GM23338 (cell line): ENCODE data around the gene PPP1R12A. TPM values are rescaled to one million over a fixed set of nuclear protein-coding genes. Genes with fewer than 3 reads are reported as not detected.

Experiments
- ATAC-seq: fragments of 200-7000 bp; cut with Tn5 transposase; 3 replicates; pipeline ENCODE4 v1.9.1; 2020
- DNase-seq: peaks from one replicate; pipeline ENCODE4 v3.0.0-alpha.2; 2015; ENCODE audit warnings: low spot score
- H2AFZ ChIP-seq: fragments of 200-600 bp; sonication (generic); 2 replicates; pipeline ENCODE4 v1.8.0; 2016; ENCODE audit warnings: antibody characterized with exemption, mild to moderate bottlenecking, moderate library complexity
- H3F3A ChIP-seq: fragments of 200-600 bp; sonication (generic); replicated peaks from 2 replicates; pipeline ENCODE4 v1.8.0; 2017; ENCODE audit warnings: antibody characterized with exemption, mixed run types, low read depth
- H3K27ac ChIP-seq: fragments of 200-600 bp; sonication (generic); 2 replicates; pipeline ENCODE4 v1.6.1; 2016; ENCODE audit warnings: low read depth
- H3K27me3 ChIP-seq: fragments of 200-600 bp; sonication (generic); 2 replicates; pipeline ENCODE4 v1.8.0; 2016; ENCODE audit warnings: mild to moderate bottlenecking, mixed run types, moderate library complexity; ENCODE audit not compliant: insufficient read depth
- H3K36me3 ChIP-seq: fragments of 200-600 bp; sonication (generic); 2 replicates; pipeline ENCODE4 v1.8.0; 2016; ENCODE audit warnings: mild to moderate bottlenecking; ENCODE audit not compliant: insufficient read depth
- H3K4me1 ChIP-seq: fragments of 200-600 bp; sonication (generic); 2 replicates; pipeline ENCODE4 v1.8.0; 2016; ENCODE audit warnings: mild to moderate bottlenecking, moderate library complexity; ENCODE audit not compliant: insufficient read depth
- H3K4me2 ChIP-seq: fragments of 200-600 bp; sonication (generic); 2 replicates; pipeline ENCODE4 v1.7.1; 2017; ENCODE audit warnings: mixed run types
- H3K4me3 ChIP-seq: fragments of 200-600 bp; sonication (generic); 2 replicates; pipeline ENCODE4 v1.6.1; 2016; ENCODE audit warnings: mixed run types
- H3K79me2 ChIP-seq: fragments of 200-600 bp; sonication (generic); replicated peaks from 2 replicates; pipeline ENCODE4 v1.8.0; 2017; ENCODE audit warnings: mild to moderate bottlenecking; ENCODE audit not compliant: insufficient read depth
- H3K9me2 ChIP-seq: fragments of 200-600 bp; sonication (generic); 2 replicates; pipeline ENCODE4 v1.8.0; 2017; ENCODE audit not compliant: insufficient read depth
- H4K20me1 ChIP-seq: fragments of 200-600 bp; sonication (generic); replicated peaks from 2 replicates; pipeline ENCODE4 v1.8.0; 2017; ENCODE audit warnings: mild to moderate bottlenecking; ENCODE audit not compliant: insufficient read depth
- H3K27ac Mint-ChIP-seq: 2 replicates; pipeline ENCODE4 v1.8.0; 2020; ENCODE audit warnings: inconsistent platforms, mild to moderate bottlenecking, moderate library complexity, mixed read lengths
- H3K27me3 Mint-ChIP-seq: 3 replicates; pipeline ENCODE4 v1.8.0; 2022; ENCODE audit warnings: low read depth, mild to moderate bottlenecking, moderate library complexity, mixed read lengths, inconsistent platforms; ENCODE audit not compliant: insufficient read depth, poor library complexity
- H3K36me3 Mint-ChIP-seq: 3 replicates; pipeline ENCODE4 v1.8.0; 2021; ENCODE audit warnings: low read depth, mild to moderate bottlenecking, inconsistent platforms, moderate library complexity, mixed read lengths
- H3K4me1 Mint-ChIP-seq: 3 replicates; pipeline ENCODE4 v1.8.0; 2020; ENCODE audit warnings: mild to moderate bottlenecking, inconsistent platforms, mixed read lengths
- H3K4me3 Mint-ChIP-seq: 3 replicates; pipeline ENCODE4 v1.8.0; 2021; ENCODE audit warnings: moderate library complexity, mild to moderate bottlenecking, inconsistent platforms, mixed read lengths
- H3K9me3 Mint-ChIP-seq: 3 replicates; pipeline ENCODE4 v1.8.0; 2020; ENCODE audit warnings: moderate library complexity, mild to moderate bottlenecking, inconsistent platforms, mixed read lengths
- CREB1 ChIP-seq: fragments of 250-450 bp; sonication (Bioruptor Pico); IDR thresholded peaks from 2 replicates; pipeline ENCODE4 v1.5.0; 2020; ENCODE audit warnings: low read depth, mild to moderate bottlenecking, moderate library complexity
- EZH2 ChIP-seq: fragments of 200-600 bp; sonication (generic); IDR thresholded peaks from one replicate; pipeline ENCODE4 v1.8.0; 2017; ENCODE audit warnings: antibody characterized with exemption, mild to moderate bottlenecking, low read depth; ENCODE audit not compliant: unreplicated experiment
- EZH2phosphoT487 ChIP-seq: fragments of 200-600 bp; sonication (generic); IDR thresholded peaks from one replicate; pipeline ENCODE4 v1.8.1; 2018; ENCODE audit warnings: antibody characterized with exemption; ENCODE audit not compliant: unreplicated experiment
- JUNB ChIP-seq: IDR thresholded peaks from one replicate; pipeline ENCODE4 v1.6.1; 2016; ENCODE audit warnings: antibody characterized with exemption; ENCODE audit not compliant: unreplicated experiment
- NANOG ChIP-seq: IDR thresholded peaks from 2 replicates; pipeline ENCODE4 v1.6.1; 2016; ENCODE audit warnings: antibody characterized with exemption, borderline replicate concordance
- POLR2AphosphoS5 ChIP-seq: IDR thresholded peaks from 2 replicates; pipeline ENCODE4 v1.6.1; 2016; ENCODE audit warnings: antibody characterized with exemption, low read depth
- STAT1 ChIP-seq: IDR thresholded peaks from one replicate; pipeline ENCODE4 v1.6.1; 2016; ENCODE audit warnings: antibody characterized with exemption; ENCODE audit not compliant: unreplicated experiment
- ZNF114 ChIP-seq: fragments of 250-450 bp; sonication (Bioruptor Pico); IDR thresholded peaks from 2 replicates; pipeline ENCODE4 v1.5.0; 2020; ENCODE audit warnings: mild to moderate bottlenecking, moderate library complexity
- ZNF331 ChIP-seq: fragments of 250-450 bp; sonication (Bioruptor Pico); IDR thresholded peaks from 2 replicates; pipeline ENCODE4 v1.5.0; 2020; ENCODE audit warnings: low read depth, mild to moderate bottlenecking, moderate library complexity
- polyA plus RNA-seq: library from polyadenylated mRNA; unstranded; fragments of >200 nt; fragmentation: Nextera tagmentation; extraction: Ambion mirVana; gene quantifications from 2 replicates; pipeline ENCODE4 v1.2.1, GENCODE V29; 2016
- total RNA-seq: library from RNA; depleted of rRNA; stranded (reverse); fragments of >200 nt; shearing (Covaris generic); gene quantifications from 2 replicates; pipeline ENCODE4 v1.2.3, GENCODE V29; 2014
- TF ChIP-seq, protein P1 (sequence below): IDR thresholded peaks from 2 replicates; pipeline ENCODE4 v1.6.1; 2016; ENCODE audit warnings: antibody characterized with exemption
- TF ChIP-seq, protein P2 (sequence below): fragments of 250-450 bp; sonication (Bioruptor Pico); IDR thresholded peaks from 2 replicates; pipeline ENCODE4 v1.5.0; 2020; ENCODE audit warnings: mild to moderate bottlenecking, moderate library complexity
- TF ChIP-seq, protein P3 (sequence below): IDR thresholded peaks from one replicate; pipeline ENCODE4 v1.6.1; 2018; ENCODE audit warnings: antibody characterized with exemption; ENCODE audit not compliant: unreplicated experiment
- TF ChIP-seq, protein P4 (sequence below), 2 experiments: fragments of 200-600 bp in 1 of 2; sonication (generic) in 1 of 2; conservative IDR thresholded peaks; 2 replicates each; pipeline versions ENCODE4 v1.5.1 to v1.6.1; 2016 to 2017; ENCODE audit warnings: antibody characterized with exemption in 2 of 2, low read depth in 2 of 2, mild to moderate bottlenecking in 2 of 2, moderate library complexity in 1 of 2

The PPP1R12A gene
- total and polyA plus RNA-seq, 2 experiments from 2014 or later: 91.6 to 146 TPM

DNA sequence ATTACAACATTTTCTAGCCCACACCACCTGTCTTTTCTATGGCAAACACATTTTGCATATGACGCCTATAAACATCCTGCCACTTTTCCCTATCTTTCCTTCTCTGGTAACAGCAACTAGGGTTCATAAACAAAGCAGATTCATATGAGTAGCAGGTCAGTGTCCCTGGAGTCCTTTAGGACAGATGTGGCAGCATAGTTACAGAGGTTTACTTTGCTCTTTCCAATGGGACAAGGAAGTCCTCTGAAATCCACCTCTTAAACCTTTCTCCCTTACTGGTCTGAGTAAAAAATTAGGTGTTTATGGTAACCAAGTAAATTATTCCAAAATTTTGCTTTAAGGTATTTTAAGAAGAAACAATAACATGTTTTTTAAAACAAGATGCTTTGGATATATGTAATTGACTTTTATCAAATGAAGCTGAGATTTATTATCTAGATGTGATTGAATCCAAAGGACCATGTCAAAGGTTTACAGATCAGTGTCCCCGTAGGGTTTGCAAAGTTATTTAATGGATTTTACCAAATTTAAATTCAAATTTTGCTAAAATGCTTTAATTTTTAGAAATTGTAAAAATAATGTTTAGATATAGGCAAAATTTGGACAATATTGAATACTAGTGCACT, 164.9 kb downstream of the PPP1R12A start:
- ATAC-seq (peak; percentile 51), DNase-seq (no peak)
- Mint-ChIP-seq H3K9me3 (no peaks in the 10 kb centered on the region), H3K36me3 (peaks cover 4% of the 10 kb centered on the region; the same call in 2 of the 3 replicates), H3K4me1 (peaks cover 5% of the 10 kb centered on the region; the same call in 2 of the 3 replicates), H3K4me3 (no peak overlapping the region), H3K27ac (no peak overlapping the region), H3K27me3 (peaks cover 5% of the 10 kb centered on the region)
- Histone ChIP-seq H3K4me1 (no peaks in the 10 kb centered on the region), H3K27ac (no peak overlapping the region), H3K36me3 (no peaks in the 10 kb centered on the region), H3K4me2 (no peak overlapping the region), H3K9me2 (no peaks in the 10 kb centered on the region), H3F3A (no peaks in the 10 kb centered on the region), H2AFZ (no peak overlapping the region), H3K79me2 (no peaks in the 10 kb centered on the region), H3K27me3 (no peaks in the 10 kb centered on the region), H4K20me1 (no peaks in the 10 kb centered on the region), H3K4me3 (no peak overlapping the region)
- TF ChIP-seq ZNF114 (CRISPR knock-in tag) (no peak), ZNF331 (no peak), EZH2phosphoT487 (no peak), NANOG (no peak), STAT1 (no peak), JUNB (no peak), CREB1 (no peak), EZH2 (no peak), POLR2AphosphoS5 (no peak)
- TF ChIP-seq, protein P1, sequence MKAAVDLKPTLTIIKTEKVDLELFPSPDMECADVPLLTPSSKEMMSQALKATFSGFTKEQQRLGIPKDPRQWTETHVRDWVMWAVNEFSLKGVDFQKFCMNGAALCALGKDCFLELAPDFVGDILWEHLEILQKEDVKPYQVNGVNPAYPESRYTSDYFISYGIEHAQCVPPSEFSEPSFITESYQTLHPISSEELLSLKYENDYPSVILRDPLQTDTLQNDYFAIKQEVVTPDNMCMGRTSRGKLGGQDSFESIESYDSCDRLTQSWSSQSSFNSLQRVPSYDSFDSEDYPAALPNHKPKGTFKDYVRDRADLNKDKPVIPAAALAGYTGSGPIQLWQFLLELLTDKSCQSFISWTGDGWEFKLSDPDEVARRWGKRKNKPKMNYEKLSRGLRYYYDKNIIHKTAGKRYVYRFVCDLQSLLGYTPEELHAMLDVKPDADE: no peak
- TF ChIP-seq, protein P2, sequence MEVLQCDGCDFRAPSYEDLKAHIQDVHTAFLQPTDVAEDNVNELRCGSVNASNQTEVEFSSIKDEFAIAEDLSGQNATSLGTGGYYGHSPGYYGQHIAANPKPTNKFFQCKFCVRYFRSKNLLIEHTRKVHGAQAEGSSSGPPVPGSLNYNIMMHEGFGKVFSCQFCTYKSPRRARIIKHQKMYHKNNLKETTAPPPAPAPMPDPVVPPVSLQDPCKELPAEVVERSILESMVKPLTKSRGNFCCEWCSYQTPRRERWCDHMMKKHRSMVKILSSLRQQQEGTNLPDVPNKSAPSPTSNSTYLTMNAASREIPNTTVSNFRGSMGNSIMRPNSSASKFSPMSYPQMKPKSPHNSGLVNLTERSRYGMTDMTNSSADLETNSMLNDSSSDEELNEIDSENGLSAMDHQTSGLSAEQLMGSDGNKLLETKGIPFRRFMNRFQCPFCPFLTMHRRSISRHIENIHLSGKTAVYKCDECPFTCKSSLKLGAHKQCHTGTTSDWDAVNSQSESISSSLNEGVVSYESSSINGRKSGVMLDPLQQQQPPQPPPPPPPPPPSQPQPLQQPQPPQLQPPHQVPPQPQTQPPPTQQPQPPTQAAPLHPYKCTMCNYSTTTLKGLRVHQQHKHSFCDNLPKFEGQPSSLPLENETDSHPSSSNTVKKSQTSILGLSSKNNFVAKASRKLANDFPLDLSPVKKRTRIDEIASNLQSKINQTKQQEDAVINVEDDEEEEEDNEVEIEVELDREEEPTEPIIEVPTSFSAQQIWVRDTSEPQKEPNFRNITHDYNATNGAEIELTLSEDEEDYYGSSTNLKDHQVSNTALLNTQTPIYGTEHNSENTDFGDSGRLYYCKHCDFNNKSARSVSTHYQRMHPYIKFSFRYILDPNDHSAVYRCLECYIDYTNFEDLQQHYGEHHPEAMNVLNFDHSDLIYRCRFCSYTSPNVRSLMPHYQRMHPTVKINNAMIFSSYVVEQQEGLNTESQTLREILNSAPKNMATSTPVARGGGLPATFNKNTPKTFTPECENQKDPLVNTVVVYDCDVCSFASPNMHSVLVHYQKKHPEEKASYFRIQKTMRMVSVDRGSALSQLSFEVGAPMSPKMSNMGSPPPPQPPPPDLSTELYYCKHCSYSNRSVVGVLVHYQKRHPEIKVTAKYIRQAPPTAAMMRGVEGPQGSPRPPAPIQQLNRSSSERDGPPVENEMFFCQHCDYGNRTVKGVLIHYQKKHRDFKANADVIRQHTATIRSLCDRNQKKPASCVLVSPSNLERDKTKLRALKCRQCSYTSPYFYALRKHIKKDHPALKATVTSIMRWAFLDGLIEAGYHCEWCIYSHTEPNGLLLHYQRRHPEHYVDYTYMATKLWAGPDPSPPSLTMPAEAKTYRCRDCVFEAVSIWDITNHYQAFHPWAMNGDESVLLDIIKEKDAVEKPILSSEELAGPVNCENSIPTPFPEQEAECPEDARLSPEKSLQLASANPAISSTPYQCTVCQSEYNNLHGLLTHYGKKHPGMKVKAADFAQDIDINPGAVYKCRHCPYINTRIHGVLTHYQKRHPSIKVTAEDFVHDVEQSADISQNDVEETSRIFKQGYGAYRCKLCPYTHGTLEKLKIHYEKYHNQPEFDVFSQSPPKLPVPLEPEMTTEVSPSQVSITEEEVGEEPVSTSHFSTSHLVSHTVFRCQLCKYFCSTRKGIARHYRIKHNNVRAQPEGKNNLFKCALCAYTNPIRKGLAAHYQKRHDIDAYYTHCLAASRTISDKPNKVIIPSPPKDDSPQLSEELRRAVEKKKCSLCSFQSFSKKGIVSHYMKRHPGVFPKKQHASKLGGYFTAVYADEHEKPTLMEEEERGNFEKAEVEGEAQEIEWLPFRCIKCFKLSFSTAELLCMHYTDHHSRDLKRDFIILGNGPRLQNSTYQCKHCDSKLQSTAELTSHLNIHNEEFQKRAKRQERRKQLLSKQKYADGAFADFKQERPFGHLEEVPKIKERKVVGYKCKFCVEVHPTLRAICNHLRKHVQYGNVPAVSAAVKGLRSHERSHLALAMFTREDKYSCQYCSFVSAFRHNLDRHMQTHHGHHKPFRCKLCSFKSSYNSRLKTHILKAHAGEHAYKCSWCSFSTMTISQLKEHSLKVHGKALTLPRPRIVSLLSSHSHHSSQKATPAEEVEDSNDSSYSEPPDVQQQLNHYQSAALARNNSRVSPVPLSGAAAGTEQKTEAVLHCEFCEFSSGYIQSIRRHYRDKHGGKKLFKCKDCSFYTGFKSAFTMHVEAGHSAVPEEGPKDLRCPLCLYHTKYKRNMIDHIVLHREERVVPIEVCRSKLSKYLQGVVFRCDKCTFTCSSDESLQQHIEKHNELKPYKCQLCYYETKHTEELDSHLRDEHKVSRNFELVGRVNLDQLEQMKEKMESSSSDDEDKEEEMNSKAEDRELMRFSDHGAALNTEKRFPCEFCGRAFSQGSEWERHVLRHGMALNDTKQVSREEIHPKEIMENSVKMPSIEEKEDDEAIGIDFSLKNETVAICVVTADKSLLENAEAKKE (CRISPR knock-in tag): no peak
- TF ChIP-seq, protein P3, sequence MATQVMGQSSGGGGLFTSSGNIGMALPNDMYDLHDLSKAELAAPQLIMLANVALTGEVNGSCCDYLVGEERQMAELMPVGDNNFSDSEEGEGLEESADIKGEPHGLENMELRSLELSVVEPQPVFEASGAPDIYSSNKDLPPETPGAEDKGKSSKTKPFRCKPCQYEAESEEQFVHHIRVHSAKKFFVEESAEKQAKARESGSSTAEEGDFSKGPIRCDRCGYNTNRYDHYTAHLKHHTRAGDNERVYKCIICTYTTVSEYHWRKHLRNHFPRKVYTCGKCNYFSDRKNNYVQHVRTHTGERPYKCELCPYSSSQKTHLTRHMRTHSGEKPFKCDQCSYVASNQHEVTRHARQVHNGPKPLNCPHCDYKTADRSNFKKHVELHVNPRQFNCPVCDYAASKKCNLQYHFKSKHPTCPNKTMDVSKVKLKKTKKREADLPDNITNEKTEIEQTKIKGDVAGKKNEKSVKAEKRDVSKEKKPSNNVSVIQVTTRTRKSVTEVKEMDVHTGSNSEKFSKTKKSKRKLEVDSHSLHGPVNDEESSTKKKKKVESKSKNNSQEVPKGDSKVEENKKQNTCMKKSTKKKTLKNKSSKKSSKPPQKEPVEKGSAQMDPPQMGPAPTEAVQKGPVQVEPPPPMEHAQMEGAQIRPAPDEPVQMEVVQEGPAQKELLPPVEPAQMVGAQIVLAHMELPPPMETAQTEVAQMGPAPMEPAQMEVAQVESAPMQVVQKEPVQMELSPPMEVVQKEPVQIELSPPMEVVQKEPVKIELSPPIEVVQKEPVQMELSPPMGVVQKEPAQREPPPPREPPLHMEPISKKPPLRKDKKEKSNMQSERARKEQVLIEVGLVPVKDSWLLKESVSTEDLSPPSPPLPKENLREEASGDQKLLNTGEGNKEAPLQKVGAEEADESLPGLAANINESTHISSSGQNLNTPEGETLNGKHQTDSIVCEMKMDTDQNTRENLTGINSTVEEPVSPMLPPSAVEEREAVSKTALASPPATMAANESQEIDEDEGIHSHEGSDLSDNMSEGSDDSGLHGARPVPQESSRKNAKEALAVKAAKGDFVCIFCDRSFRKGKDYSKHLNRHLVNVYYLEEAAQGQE: no peak
- TF ChIP-seq, protein P4, sequence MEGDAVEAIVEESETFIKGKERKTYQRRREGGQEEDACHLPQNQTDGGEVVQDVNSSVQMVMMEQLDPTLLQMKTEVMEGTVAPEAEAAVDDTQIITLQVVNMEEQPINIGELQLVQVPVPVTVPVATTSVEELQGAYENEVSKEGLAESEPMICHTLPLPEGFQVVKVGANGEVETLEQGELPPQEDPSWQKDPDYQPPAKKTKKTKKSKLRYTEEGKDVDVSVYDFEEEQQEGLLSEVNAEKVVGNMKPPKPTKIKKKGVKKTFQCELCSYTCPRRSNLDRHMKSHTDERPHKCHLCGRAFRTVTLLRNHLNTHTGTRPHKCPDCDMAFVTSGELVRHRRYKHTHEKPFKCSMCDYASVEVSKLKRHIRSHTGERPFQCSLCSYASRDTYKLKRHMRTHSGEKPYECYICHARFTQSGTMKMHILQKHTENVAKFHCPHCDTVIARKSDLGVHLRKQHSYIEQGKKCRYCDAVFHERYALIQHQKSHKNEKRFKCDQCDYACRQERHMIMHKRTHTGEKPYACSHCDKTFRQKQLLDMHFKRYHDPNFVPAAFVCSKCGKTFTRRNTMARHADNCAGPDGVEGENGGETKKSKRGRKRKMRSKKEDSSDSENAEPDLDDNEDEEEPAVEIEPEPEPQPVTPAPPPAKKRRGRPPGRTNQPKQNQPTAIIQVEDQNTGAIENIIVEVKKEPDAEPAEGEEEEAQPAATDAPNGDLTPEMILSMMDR (conservative IDR thresholded peaks at IDR 0.05; ENCODE audit: low read depth in 2 of 2): no peak
